Measurements from ENCODE around the gene DPYSL3.

The DPYSL3 gene

GRCh38 chr5:147472664-147473475 lies 37.0 kb downstream of the DPYSL3 start:
- no peak for DNase-seq (ENCODE audit: low read depth)

- DNase-seq (ENCODE audit: low read depth) = no peak
These were observed 41.8 kb downstream of the DPYSL3 start for GRCh38 chr5:147467973-147468508.

GRCh38 chr5:147466360-147466980 lies 43.4 kb downstream of the DPYSL3 start:
- no peak for DNase-seq (ENCODE audit: low read depth)

- DNase-seq (ENCODE audit: low read depth) = no peak
These were observed 44.1 kb downstream of the DPYSL3 start for GRCh38 chr5:147465747-147466146.

- no peak for DNase-seq (ENCODE audit: low read depth)
These were observed 45.7 kb downstream of the DPYSL3 start for GRCh38 chr5:147464211-147464610.

- no peak for DNase-seq (ENCODE audit: low read depth)
These were observed 48.0 kb downstream of the DPYSL3 start for GRCh38 chr5:147461915-147462314.

- no peak for DNase-seq (ENCODE audit: low read depth)
These were observed 49.5 kb downstream of the DPYSL3 start for GRCh38 chr5:147460380-147460779.

GRCh38 chr5:147458581-147458980 lies 51.3 kb downstream of the DPYSL3 start:
- no peak for DNase-seq (ENCODE audit: low read depth)

GRCh38 chr5:147455822-147456450 lies 53.9 kb downstream of the DPYSL3 start:
- DNase-seq (ENCODE audit: low read depth) = no peak

GRCh38 chr5:147454996-147455677 lies 54.7 kb downstream of the DPYSL3 start:
- no peak for DNase-seq (ENCODE audit: low read depth)

GRCh38 chr5:147453875-147454814 lies 55.7 kb downstream of the DPYSL3 start:
- peak; percentile 36 for DNase-seq (ENCODE audit: low read depth)

GRCh38 chr5:147452165-147452811 lies 57.6 kb downstream of the DPYSL3 start:
- DNase-seq (ENCODE audit: low read depth) = no peak

GRCh38 chr5:147451193-147451592 lies 58.7 kb downstream of the DPYSL3 start:
- DNase-seq (ENCODE audit: low read depth) = no peak

- DNase-seq (ENCODE audit: low read depth) = no peak
These were observed 59.3 kb downstream of the DPYSL3 start for GRCh38 chr5:147450606-147451005.

GRCh38 chr5:147448766-147449165 lies 61.1 kb downstream of the DPYSL3 start:
- DNase-seq (ENCODE audit: low read depth) = no peak

GRCh38 chr5:147446523-147446922 lies 63.3 kb downstream of the DPYSL3 start:
- DNase-seq (ENCODE audit: low read depth) = no peak

GRCh38 chr5:147445917-147446316 lies 64.0 kb downstream of the DPYSL3 start:
- DNase-seq (ENCODE audit: low read depth) = no peak

GRCh38 chr5:147445090-147445489 lies 64.8 kb downstream of the DPYSL3 start:
- no peak for DNase-seq (ENCODE audit: low read depth)

- no peak for DNase-seq (ENCODE audit: low read depth)
These were observed 67.6 kb downstream of the DPYSL3 start for GRCh38 chr5:147442224-147442623.

- no peak for DNase-seq (ENCODE audit: low read depth)
These were observed 68.6 kb downstream of the DPYSL3 start for GRCh38 chr5:147441191-147441695.
